K562 (cell line): ENCODE measurements around the gene CUX1. TPM values are rescaled to one million over a fixed set of nuclear protein-coding genes. Genes with fewer than 3 reads are reported as not detected.

Experiments used
- BRF2 ChIP-seq: IDR thresholded peaks from 3 replicates; pipeline ENCODE4 v1.6.1; 2011; ENCODE audit warnings: borderline replicate concordance, mild to moderate bottlenecking; ENCODE audit not compliant: insufficient read length, insufficient read depth
- CLOCK ChIP-seq: fragments of 250-450 bp; sonication (Bioruptor Pico); IDR thresholded peaks from 2 replicates; pipeline ENCODE4 v1.4.0; 2020; ENCODE audit warnings: mild to moderate bottlenecking, moderate library complexity, borderline replicate concordance
- CTCF ChIP-seq, 3 experiments: IDR thresholded peaks in 2 of 3; conservative IDR thresholded peaks in 1 of 3; 2 replicates each; pipeline ENCODE4 v1.5.1; 2011 to 2012; ENCODE audit warnings: low read length in 3 of 3, mild to moderate bottlenecking in 3 of 3, control low read depth in 2 of 3, improper control_type of control experiment in 1 of 3, inconsistent platforms in 1 of 3, low read depth in 1 of 3, mixed read lengths in 1 of 3, moderate library complexity in 1 of 3; ENCODE audit not compliant: insufficient read depth in 2 of 3
- ID3 ChIP-seq, 2 experiments: fragments of 250-450 bp in 1 of 2; fragments of 450-650 bp in 1 of 2; sonication (Bioruptor Pico) in 1 of 2; IDR thresholded peaks; 2 replicates each; pipeline versions ENCODE4 v1.6.1 to v1.8.0; 2016 to 2021; ENCODE audit warnings: mild to moderate bottlenecking in 2 of 2, moderate library complexity in 2 of 2, missing compliant biosample characterization in 1 of 2, missing genetic modification characterization in 1 of 2
- KDM5B ChIP-seq: fragments of 200-600 bp; sonication (generic); IDR thresholded peaks from 2 replicates; pipeline ENCODE4 v1.6.1; 2012; ENCODE audit warnings: low read depth, mild to moderate bottlenecking, moderate library complexity, low read length, control low read depth, inconsistent platforms; ENCODE audit not compliant: insufficient replicate concordance
- MLLT1 ChIP-seq, 2 experiments: fragments of 450-650 bp; IDR thresholded peaks; 2 replicates each; pipeline ENCODE4 v1.6.1; 2016
- RAD51 ChIP-seq: fragments of 450-650 bp; IDR thresholded peaks from 2 replicates; pipeline ENCODE4 v1.7.1; 2016; ENCODE audit warnings: low read depth, mild to moderate bottlenecking, borderline replicate concordance
- SMAD1 ChIP-seq: fragments of 150-350 bp; IDR thresholded peaks from 2 replicates; pipeline ENCODE4 v1.6.1; 2014; ENCODE audit warnings: low read length, low read depth; ENCODE audit not compliant: partially characterized antibody
- SRSF1 ChIP-seq: fragments of 200-400 bp; formaldehyde crosslinking; IDR thresholded peaks from 2 replicates; pipeline ENCODE4 v1.6.1; 2017; ENCODE audit warnings: mild to moderate bottlenecking, low read depth, low read length, moderate library complexity
- ZBTB34 ChIP-seq: fragments of 250-450 bp; sonication (Bioruptor Pico); IDR thresholded peaks from 2 replicates; pipeline ENCODE4 v1.8.0; 2021; ENCODE audit warnings: mild to moderate bottlenecking, moderate library complexity
- ZNF165 ChIP-seq: fragments of 250-450 bp; sonication (Bioruptor Pico); IDR thresholded peaks from 2 replicates; pipeline ENCODE4 v1.4.0; 2020; ENCODE audit warnings: borderline replicate concordance
- ZNF263 ChIP-seq: sonication (generic); formaldehyde crosslinking; IDR thresholded peaks from 2 replicates; pipeline ENCODE4 v1.8.0; 2022; ENCODE audit warnings: mild to moderate bottlenecking, missing genetic modification reagents, borderline replicate concordance
- ZNF76 ChIP-seq: fragments of 250-450 bp; sonication (Bioruptor Pico); IDR thresholded peaks from 2 replicates; pipeline ENCODE4 v1.4.0; 2020; ENCODE audit warnings: mild to moderate bottlenecking, moderate library complexity, borderline replicate concordance
- ZZZ3 ChIP-seq: fragments of 450-650 bp; IDR thresholded peaks from 2 replicates; pipeline ENCODE4 v1.6.1; 2016; ENCODE audit warnings: antibody characterized with exemption, mild to moderate bottlenecking, moderate library complexity
- polyA plus RNA-seq, 8 experiments: library from polyadenylated mRNA; depleted of rRNA in 4 of 8; stranded (reverse) in 5 of 8; unstranded in 3 of 8; fragments of >200 nt; fragmentation: Nextera tagmentation in 2 of 8; fragmentation: Illumina TruSeq in 1 of 8; extraction: Ambion mirVana in 2 of 8; extraction: Trizol in 1 of 8; gene quantifications; 2 replicates each; pipeline versions ENCODE4 v1.2.1 to v1.2.3, GENCODE V29; 2011 to 2014; ENCODE audit warnings: inconsistent platforms in 1 of 8, missing spikeins in 1 of 8
- total RNA-seq, 7 experiments: library from RNA; depleted of rRNA in 6 of 7; stranded (reverse); fragments of >200 nt in 6 of 7; fragmentation: Illumina TruSeq in 2 of 7; extraction: Trizol in 2 of 7; gene quantifications; 2 replicates each; pipeline versions ENCODE4 v1.2.1 to v1.2.3, GENCODE V29; 2011 to 2021; ENCODE audit warnings: low replicate concordance in 1 of 7

CUX1 gene
- total and polyA plus RNA-seq, 9 of the 15 experiments (the other 6 are each of a cell fraction or from before 2014, with no cell fraction given): 3.6 to 55.3 (median 25.2) TPM

- peak in 2 of 3 experiments; percentile 19 to 34; a peak in 1 of 6 replicates for TF ChIP-seq CTCF (IDR thresholded peaks at IDR 0.05 in 2 of 3, conservative IDR thresholded peaks at IDR 0.05 in 1 of 3; ENCODE audit: insufficient read depth in 2 of 3, low read depth in 1 of 3, low read length in 3 of 3)
- no peak; the same call in 1 of the 2 replicates for TF ChIP-seq RAD51
- TF ChIP-seq CLOCK (CRISPR knock-in tag): no peak
- no peak for TF ChIP-seq MLLT1 (IDR thresholded peaks at IDR 0.05)
- no peak for TF ChIP-seq SRSF1
- TF ChIP-seq BRF2: no peak
- TF ChIP-seq ZZZ3: no peak; the same call in 1 of the 2 replicates
- TF ChIP-seq ZNF165 (CRISPR knock-in tag): no peak
- no peak for TF ChIP-seq ZNF76 (CRISPR knock-in tag)
- peak; percentile 56 for TF ChIP-seq SMAD1
- TF ChIP-seq KDM5B: peak; percentile 43
- TF ChIP-seq ZNF263 (CRISPR knock-in tag): no peak
- no peak for TF ChIP-seq ZBTB34 (CRISPR knock-in tag)
- TF ChIP-seq ID3 (CRISPR knock-in tag; IDR thresholded peaks at IDR 0.05): no peak
- TF ChIP-seq ID3 (tag; IDR thresholded peaks at IDR 0.05): 0 out of 2 replicates have a peak, but pooled peaks have one; percentile 22
These were observed 65.5 kb downstream of the CUX1 start (continued) for GRCh38 chr7:101882595-101883564.
